ENCODE measurements around the gene TRAK1.

TRAK1 gene

DNA sequence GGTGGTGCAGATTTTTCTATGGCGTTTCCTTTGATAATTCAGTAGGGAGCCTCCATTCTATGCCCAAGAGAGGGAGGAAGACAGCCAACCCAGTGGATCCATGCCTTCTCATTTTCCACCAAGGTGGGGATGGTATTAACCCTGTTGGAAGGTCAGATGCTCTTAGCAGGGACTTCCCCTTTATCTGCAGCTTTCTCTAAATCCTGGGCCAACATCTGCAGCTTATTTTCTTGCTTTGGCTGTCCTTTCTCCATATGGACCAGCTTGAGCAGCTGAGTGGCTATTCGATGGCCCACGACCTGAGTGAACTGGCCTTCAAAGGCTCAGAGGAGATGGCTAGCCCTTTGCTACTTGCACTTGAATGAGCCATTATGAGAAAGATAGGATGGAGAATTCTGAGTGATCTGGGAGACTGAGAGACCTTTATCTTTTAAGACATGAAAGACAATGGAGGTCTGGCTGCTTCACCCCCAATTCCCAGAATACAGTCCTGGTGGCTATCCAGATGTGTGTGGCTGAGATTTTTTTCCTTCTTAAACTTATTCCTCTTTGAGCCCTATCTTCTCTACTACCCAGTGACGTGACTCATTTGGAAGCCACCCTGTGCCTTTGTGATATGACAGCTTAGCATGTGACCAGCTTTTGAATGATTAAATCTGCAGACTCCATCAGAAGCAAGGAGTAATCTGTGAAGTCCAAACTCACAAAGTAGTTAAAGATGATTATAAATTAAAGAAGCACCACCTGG is 39.6 kb upstream of the TRAK1 start:
- TF ChIP-seq, protein P1, sequence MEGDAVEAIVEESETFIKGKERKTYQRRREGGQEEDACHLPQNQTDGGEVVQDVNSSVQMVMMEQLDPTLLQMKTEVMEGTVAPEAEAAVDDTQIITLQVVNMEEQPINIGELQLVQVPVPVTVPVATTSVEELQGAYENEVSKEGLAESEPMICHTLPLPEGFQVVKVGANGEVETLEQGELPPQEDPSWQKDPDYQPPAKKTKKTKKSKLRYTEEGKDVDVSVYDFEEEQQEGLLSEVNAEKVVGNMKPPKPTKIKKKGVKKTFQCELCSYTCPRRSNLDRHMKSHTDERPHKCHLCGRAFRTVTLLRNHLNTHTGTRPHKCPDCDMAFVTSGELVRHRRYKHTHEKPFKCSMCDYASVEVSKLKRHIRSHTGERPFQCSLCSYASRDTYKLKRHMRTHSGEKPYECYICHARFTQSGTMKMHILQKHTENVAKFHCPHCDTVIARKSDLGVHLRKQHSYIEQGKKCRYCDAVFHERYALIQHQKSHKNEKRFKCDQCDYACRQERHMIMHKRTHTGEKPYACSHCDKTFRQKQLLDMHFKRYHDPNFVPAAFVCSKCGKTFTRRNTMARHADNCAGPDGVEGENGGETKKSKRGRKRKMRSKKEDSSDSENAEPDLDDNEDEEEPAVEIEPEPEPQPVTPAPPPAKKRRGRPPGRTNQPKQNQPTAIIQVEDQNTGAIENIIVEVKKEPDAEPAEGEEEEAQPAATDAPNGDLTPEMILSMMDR (IDR thresholded peaks at IDR 0.05; ENCODE audit: control insufficient read depth, insufficient read depth, low read depth, low read length, missing control alignments) = no peak
- H3K4me3 ChIP-seq (ENCODE audit: control insufficient read depth, low read depth, low read length) = no peak overlapping the region
- DNase-seq (ENCODE audit: low read depth) = no peak

DNA sequence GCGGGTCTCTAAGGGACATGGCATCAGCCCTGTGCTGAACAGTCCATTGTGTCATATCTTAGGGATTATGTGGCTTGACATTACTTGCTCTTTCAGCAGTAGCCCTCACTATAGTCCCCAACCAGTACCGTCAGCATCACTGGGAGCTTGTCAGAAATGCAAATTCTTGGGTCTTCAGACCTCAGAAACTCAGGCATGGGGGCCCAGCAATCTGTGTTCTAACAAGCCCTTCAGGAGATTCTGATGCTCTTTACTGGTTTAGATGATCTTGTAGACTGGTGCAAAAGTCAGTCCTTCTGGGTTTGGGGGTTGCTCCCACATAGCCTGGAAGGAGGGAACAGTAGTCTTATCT is 39.0 kb upstream of the TRAK1 start:
- no peak for DNase-seq (ENCODE audit: low read depth)
- TF ChIP-seq, protein P1 (IDR thresholded peaks at IDR 0.05; ENCODE audit: control insufficient read depth, insufficient read depth, low read depth, low read length, missing control alignments) = no peak

DNA sequence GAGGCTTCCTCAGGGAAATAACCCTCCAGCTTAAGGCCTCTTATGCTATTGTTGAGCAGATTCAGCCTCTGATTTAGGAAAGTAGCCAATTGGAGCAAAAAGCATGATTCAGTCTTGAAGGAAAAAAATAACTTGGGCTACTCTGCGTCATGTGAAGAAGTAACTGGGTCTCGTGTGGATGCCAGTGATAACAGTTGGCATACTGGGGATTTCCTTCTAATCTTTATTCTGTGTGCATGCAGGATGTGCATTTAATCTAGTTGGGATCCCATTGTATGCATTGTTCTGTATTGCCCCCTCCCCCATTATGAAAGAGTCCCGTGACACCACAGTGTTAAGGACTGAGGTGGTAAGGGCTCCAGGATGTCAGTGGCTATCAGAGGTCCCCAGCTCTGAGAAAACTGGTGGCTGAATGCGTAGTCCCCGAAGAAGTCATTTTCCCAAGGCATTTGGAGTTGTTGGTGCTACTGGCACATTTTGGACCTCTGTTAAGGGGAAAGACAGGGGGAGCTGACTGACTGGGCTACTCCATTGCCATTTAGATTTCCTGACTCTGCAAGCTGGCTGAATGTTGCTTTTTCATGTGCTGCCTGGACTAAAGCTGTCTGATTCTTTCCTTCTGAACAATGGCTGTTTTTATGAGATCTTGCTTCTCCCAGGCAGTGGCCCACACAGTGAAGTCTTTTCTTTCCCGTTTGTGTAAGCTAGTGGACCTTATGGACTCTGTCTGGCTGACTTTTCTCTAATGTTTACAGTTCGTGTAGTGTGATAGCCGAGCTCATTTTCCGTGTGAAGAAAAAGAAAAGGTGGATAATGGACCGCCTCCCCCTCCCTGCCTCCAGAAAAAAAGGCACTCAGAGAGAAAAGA is 38.4 kb upstream of the TRAK1 start:
- DNase-seq (ENCODE audit: low read depth) = no peak
- TF ChIP-seq, protein P1 (IDR thresholded peaks at IDR 0.05; ENCODE audit: control insufficient read depth, insufficient read depth, low read depth, low read length, missing control alignments) = no peak
- no peak overlapping the region for H3K4me3 ChIP-seq (ENCODE audit: control insufficient read depth, low read depth, low read length)

More for the DNA sequence above, 39.0 kb upstream of the TRAK1 start:
- H3K4me3 ChIP-seq (ENCODE audit: control insufficient read depth, low read depth, low read length) = no peak overlapping the region

DNA sequence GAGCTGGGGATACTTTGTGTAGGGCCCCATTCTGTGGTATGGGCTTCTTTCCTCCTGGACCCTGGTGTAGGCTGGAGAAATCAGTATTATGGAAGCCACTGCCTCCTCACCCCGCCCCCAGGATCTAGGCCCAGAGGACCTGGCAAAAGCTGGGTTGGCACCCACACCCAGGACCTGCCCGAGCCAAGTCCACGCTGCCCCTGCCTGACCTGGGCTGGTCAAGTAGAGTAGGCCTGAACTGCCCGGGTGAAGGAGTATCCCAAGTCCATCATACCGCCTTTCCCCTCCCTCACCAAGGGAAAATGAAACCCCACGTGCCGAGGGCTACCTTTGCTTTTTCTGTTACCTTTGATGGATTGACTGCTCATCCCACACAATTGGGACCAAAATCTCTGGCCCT is 37.7 kb upstream of the TRAK1 start:
- no peak for DNase-seq (ENCODE audit: low read depth)
- TF ChIP-seq, protein P1 (IDR thresholded peaks at IDR 0.05; ENCODE audit: control insufficient read depth, insufficient read depth, low read depth, low read length, missing control alignments) = no peak
- no peak overlapping the region for H3K4me3 ChIP-seq (ENCODE audit: control insufficient read depth, low read depth, low read length)

DNA sequence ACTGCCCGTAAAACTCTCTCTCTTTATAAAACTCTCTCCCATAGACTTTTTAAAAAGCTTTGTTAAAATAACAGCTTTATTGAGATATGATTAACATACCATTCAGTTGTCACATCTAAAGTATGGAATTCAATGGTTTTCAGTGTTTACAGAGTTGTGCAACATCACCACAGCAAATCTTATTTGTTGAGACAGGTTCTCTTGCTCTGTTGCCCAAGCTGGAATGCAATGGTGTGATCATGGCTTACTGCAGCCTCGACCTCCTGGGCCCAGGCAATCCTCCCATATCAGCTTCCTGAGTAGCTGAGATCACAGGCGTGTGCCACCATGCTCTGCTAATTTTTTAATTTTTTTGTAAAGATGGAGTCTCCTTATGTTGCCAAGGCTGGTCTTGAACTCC is 35.9 kb upstream of the TRAK1 start:
- H3K4me3 ChIP-seq (ENCODE audit: control insufficient read depth, low read depth, low read length) = no peak overlapping the region
- DNase-seq (ENCODE audit: low read depth) = peak; percentile 79
- TF ChIP-seq, protein P1 (IDR thresholded peaks at IDR 0.05; ENCODE audit: control insufficient read depth, insufficient read depth, low read depth, low read length, missing control alignments) = no peak

DNA sequence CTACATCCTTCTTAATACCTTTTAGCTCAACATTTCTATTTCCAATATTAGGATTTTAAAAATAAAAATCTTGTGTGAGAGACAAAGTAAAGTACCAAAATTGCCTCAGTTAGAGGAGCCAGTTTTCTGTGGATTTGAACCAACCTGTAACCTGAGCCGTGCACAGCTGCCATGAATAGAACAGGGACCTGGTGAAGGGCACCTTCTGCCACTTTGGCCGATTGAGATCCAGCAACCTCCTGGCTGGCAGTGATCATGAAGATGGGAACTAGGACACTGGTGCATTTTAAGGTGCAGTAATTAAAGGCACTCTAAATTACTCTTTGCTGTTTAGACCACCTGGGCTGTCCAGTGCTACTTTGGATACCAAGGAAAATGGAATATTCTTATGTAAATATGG is 34.3 kb upstream of the TRAK1 start:
- no peak for DNase-seq (ENCODE audit: low read depth)
- H3K4me3 ChIP-seq (ENCODE audit: control insufficient read depth, low read depth, low read length) = no peak overlapping the region
- TF ChIP-seq, protein P1 (IDR thresholded peaks at IDR 0.05; ENCODE audit: control insufficient read depth, insufficient read depth, low read depth, low read length, missing control alignments) = no peak
